AG04450 (cell line): Measurements from ENCODE around the gene PLXNB1. TPM values are rescaled to one million over a fixed set of nuclear protein-coding genes. Genes with fewer than 3 reads are reported as not detected.

Experiments
- CTCF ChIA-PET: fragments of 300-600, 350-600 bp; formaldehyde crosslinking; extraction: SDS; loops from one replicate; lab custom pipeline; 2022; ENCODE audit warnings: antibody characterized with exemption, inconsistent platforms; lab: Charles Lee
- POLR2A ChIA-PET: fragments of 350-600 bp; formaldehyde crosslinking; extraction: SDS; loops from one replicate; lab custom pipeline; 2021; ENCODE audit warnings: antibody characterized with exemption, inconsistent platforms; lab: Yijun Ruan, JAX
- DNase-seq: peaks from one replicate; pipeline ENCODE4 v3.0.0-alpha.2; 2011; ENCODE audit warnings: low read depth, low spot score
- H3K27ac ChIP-seq: one replicate; pipeline ENCODE4 v1.5.1; 2012; ENCODE audit warnings: low read depth, low read length, control low read depth
- H3K27me3 ChIP-seq: one replicate; pipeline ENCODE4 v1.6.0; 2012; ENCODE audit warnings: low read length; ENCODE audit not compliant: control insufficient read depth, insufficient read depth
- H3K4me3 ChIP-seq: 2 replicates; pipeline ENCODE4 v1.5.1; 2011; ENCODE audit warnings: mild to moderate bottlenecking, low read depth, low read length, control low read depth
- H3K9me3 ChIP-seq: 2 replicates; pipeline ENCODE4 v1.5.1; 2012; ENCODE audit warnings: low read length; ENCODE audit not compliant: control insufficient read depth, insufficient read depth
- CTCF ChIP-seq: IDR thresholded peaks from 2 replicates; pipeline ENCODE4 v1.5.1; 2011; ENCODE audit warnings: low read depth, low read length, control low read depth, inconsistent platforms
- polyA plus RNA-seq: library from polyadenylated mRNA; depleted of rRNA; stranded (reverse); fragments of >200 nt; gene quantifications from 2 replicates; pipeline ENCODE4 v1.2.3, GENCODE V29; 2011

The PLXNB1 gene
- polyA plus RNA-seq, 1 experiment, result 13.4 TPM

GRCh38 chr3:48406443-48407431 is 23.1 kb downstream of the PLXNB1 start:
- H3K27ac ChIP-seq, result no peak overlapping the region
- TF ChIP-seq CTCF, result no peak
- no peaks in the 10 kb centered on the region for H3K27me3 ChIP-seq
- no peak for DNase-seq
- ChIA-PET CTCF (interaction anchor here (5.5 kb wide), 1 partner anchor 29 kb away, joined by 38 read pairs; no protein-coding TSS in a partner anchor), POLR2A (no interaction called here)
- H3K4me3 ChIP-seq, result no peak overlapping the region
- H3K9me3 ChIP-seq, result no peaks in the 10 kb centered on the region; the same call in 1 of the 2 replicates

- no peak for TF ChIP-seq CTCF
- no peaks in the 10 kb centered on the region; the same call in 1 of the 2 replicates for H3K9me3 ChIP-seq
- no peak overlapping the region for H3K4me3 ChIP-seq
- H3K27me3 ChIP-seq, result no peaks in the 10 kb centered on the region
- no peak overlapping the region for H3K27ac ChIP-seq
- CTCF ChIA-PET, result interaction anchor here (5.5 kb wide), 1 partner anchor 30 kb away, joined by 38 read pairs; no protein-coding TSS in a partner anchor
- POLR2A ChIA-PET, result no interaction called here
- no peak for DNase-seq
These were observed 23.9 kb downstream of the PLXNB1 start for GRCh38 chr3:48405971-48406370.

- TF ChIP-seq CTCF, result no peak
- ChIA-PET CTCF (interaction anchor here (5.5 to 7.6 kb wide), 2 partner anchors 29 to 31 kb away, joined by 38 to 402 read pairs; partner anchors contain the start of genes CCDC51, PLXNB1 and TMA7), POLR2A (no interaction called here)
- no peaks in the 10 kb centered on the region; the same call in 1 of the 2 replicates for H3K9me3 ChIP-seq
- no peaks in the 10 kb centered on the region for H3K27me3 ChIP-seq
- no peak overlapping the region for H3K4me3 ChIP-seq
- no peak for DNase-seq
- H3K27ac ChIP-seq, result no peak overlapping the region
These were observed 24.5 kb downstream of the PLXNB1 start for GRCh38 chr3:48405343-48405881.

DNA sequence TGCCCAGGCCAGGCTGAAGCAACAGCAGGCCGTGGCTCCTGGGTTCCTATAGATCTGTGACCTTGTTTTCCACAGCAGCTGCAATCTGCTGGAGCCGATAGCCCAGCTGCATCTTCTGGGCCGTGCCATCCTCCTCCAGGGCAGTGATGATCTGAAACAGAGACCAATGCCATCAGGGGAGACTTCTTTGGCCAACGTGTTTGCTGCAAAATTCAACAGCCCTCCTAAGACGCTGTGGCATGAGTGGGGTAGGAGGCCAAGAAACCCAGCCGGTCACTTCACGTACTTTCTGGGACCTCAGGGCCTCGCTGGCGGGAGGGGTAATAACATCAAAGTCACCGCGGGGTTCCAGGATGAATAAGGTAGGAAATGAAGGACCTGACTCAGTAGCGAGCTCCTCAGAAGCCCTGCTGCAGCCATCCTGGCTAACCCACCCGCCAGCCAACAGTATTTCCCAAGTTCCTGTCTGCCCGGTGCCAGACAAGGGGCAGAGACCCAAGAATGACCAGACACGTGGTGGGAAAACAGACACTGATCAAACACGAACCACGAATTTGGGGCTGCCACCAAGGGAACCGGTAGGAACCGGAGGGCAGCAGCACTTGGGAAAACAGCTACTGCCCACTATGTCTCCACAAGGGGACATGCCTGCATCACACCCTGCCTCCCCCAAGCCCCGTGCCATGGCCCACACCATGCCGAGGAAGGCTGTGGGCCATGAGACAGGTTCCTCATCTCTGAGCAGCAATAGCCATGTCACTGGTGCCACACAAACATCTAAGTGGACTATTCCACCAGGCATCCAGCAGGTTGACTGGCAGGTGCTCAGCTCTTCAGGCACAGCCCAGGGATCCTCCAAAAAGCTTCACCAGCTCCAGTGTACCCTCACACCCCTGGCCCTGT is 25.2 kb downstream of the PLXNB1 start:
- Histone ChIP-seq H3K27ac (no peak overlapping the region), H3K27me3 (no peaks in the 10 kb centered on the region), H3K9me3 (no peaks in the 10 kb centered on the region; the same call in 1 of the 2 replicates), H3K4me3 (no peak overlapping the region)
- ChIA-PET CTCF (interaction anchor here (7.6 kb wide), 1 partner anchor 30 kb away, joined by 402 read pairs; the partner anchor contains the start of genes CCDC51, PLXNB1 and TMA7), POLR2A (no interaction called here)
- DNase-seq, result no peak
- no peak for TF ChIP-seq CTCF
